NB4 (cell line): Measurements from ENCODE around the gene RTN4RL2.

ENCODE experiments used
- CTCF ChIP-seq: IDR thresholded peaks from one replicate; pipeline ENCODE4 v1.5.1; 2012; ENCODE audit warnings: low read depth, low read length
- MYC ChIP-seq: IDR thresholded peaks from 2 replicates; pipeline ENCODE4 v1.6.1; 2011; ENCODE audit warnings: low read depth, low read length
- POLR2A ChIP-seq: IDR thresholded peaks from 2 replicates; pipeline ENCODE4 v1.6.1; 2011; ENCODE audit warnings: mild to moderate bottlenecking; ENCODE audit not compliant: insufficient read length; ENCODE audit errors: extremely low read depth

- no peak for TF ChIP-seq CTCF
- no peak for TF ChIP-seq MYC
- TF ChIP-seq POLR2A, result no peak
Measured at GRCh38 chr11:57481915-57482781, 21.8 kb downstream of the RTN4RL2 start.
